Measurements from ENCODE around the gene ADAM12. TPM values are rescaled to one million over a fixed set of nuclear protein-coding genes. Genes with fewer than 3 reads are reported as not detected.

ADAM12 gene
- total and polyA plus RNA-seq, 2 experiments from 2014 or later: 0.13 to 0.87 TPM

DNA sequence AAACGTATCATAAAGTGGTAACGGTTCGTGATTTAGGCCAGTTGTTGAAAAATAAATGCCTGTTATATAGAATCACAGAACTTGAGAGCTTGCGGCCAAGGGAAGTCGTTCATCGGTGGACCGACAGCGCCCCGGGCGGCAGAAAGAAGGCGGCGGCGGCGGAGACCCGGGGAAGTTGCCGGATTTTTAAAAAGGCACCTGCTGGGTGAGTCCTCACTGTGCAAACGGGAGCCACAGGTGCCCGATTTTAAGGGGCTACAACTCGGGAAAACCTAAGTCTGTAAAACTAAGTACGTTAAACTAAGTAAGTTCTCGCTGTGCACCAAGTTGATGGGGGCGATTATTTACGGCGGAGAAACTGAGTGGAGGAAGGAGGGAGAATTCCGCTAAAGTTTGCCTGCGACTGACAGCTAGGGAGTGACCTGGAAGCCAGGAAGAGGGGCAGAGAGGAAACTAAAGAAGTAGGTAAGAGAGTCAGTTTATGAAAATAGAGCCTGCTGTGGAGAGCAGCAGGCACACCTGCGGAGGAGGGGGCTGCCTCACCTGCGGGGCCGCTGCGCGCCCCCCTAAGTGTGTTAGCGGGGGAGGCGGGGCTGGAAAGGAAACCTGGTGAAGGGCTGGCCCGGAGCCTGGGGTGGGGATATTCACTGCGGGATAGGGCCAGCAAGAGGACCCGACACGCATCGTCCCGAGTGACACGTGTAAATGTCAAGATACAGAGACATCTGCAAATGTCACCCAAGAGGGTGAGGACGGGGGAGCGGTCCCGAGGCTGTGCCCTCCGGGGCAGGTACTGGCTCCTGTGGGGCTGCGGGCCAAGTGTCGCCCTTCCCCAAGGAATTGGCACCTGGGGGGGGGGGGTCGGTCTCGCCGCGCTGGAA, 996 bp downstream of the ADAM12 start:
- Histone ChIP-seq H3K79me2 (replicated peaks; ENCODE audit: insufficient read depth) (no peaks in the 10 kb centered on the region), H3K4me1 (ENCODE audit: insufficient read depth) (peaks cover 10% of the 10 kb centered on the region; the same call in 1 of the 2 replicates), H3F3A (replicated peaks; ENCODE audit: low read depth) (no peaks in the 10 kb centered on the region), H2AFZ (peak overlapping the region; percentile 98; the same call in 1 of the 2 replicates), H4K20me1 (replicated peaks; ENCODE audit: insufficient read depth) (no peaks in the 10 kb centered on the region), H3K27ac (ENCODE audit: low read depth) (no peak overlapping the region), H3K4me2 (peak overlapping the region; percentile 93), H3K9me2 (ENCODE audit: insufficient read depth) (no peaks in the 10 kb centered on the region), H3K36me3 (ENCODE audit: insufficient read depth) (no peaks in the 10 kb centered on the region), H3K27me3 (ENCODE audit: insufficient read depth) (peaks cover 52% of the 10 kb centered on the region), H3K4me3 (peak overlapping the region; percentile 81)
- Mint-ChIP-seq H3K4me1 (peaks cover 13% of the 10 kb centered on the region; the same call in 2 of the 3 replicates), H3K9me3 (peaks cover 3% of the 10 kb centered on the region), H3K36me3 (ENCODE audit: low read depth) (peaks cover 3% of the 10 kb centered on the region; the same call in 1 of the 3 replicates), H3K4me3 (peak overlapping the region; percentile 84), H3K27ac (no peak overlapping the region), H3K27me3 (ENCODE audit: insufficient read depth, low read depth, poor library complexity) (peaks cover 35% of the 10 kb centered on the region)
- ATAC-seq: peak; percentile 64
- DNase-seq (ENCODE audit: low spot score): peak; percentile 80
- TF ChIP-seq ZNF114 (CRISPR knock-in tag; IDR thresholded peaks at IDR 0.05) (no peak), CTCF (conservative IDR thresholded peaks at IDR 0.05; ENCODE audit: low read depth in 2 of 2) (peak; percentile 74 to 85), EZH2 (IDR thresholded peaks at IDR 0.05; ENCODE audit: low read depth, unreplicated experiment) (peak; percentile 43)

GRCh38 chr10:126384269-126384873, 3.9 kb downstream of the ADAM12 start:
- Histone ChIP-seq H3K27ac (ENCODE audit: low read depth) (no peak overlapping the region), H3K36me3 (ENCODE audit: insufficient read depth) (no peaks in the 10 kb centered on the region), H3F3A (replicated peaks; ENCODE audit: low read depth) (no peaks in the 10 kb centered on the region), H3K4me2 (no peak overlapping the region), H3K4me1 (ENCODE audit: insufficient read depth) (peaks cover 10% of the 10 kb centered on the region; the same call in 1 of the 2 replicates), H3K79me2 (replicated peaks; ENCODE audit: insufficient read depth) (no peaks in the 10 kb centered on the region), H3K27me3 (ENCODE audit: insufficient read depth) (peaks cover 36% of the 10 kb centered on the region), H3K4me3 (no peak overlapping the region), H4K20me1 (replicated peaks; ENCODE audit: insufficient read depth) (no peaks in the 10 kb centered on the region), H3K9me2 (ENCODE audit: insufficient read depth) (no peaks in the 10 kb centered on the region), H2AFZ (no peak overlapping the region)
- Mint-ChIP-seq H3K4me1 (peaks cover 9% of the 10 kb centered on the region; the same call in 2 of the 3 replicates), H3K4me3 (no peak overlapping the region), H3K36me3 (ENCODE audit: low read depth) (peaks cover 3% of the 10 kb centered on the region; the same call in 1 of the 3 replicates), H3K27ac (no peak overlapping the region), H3K27me3 (ENCODE audit: insufficient read depth, low read depth, poor library complexity) (peaks cover 24% of the 10 kb centered on the region), H3K9me3 (peaks cover 3% of the 10 kb centered on the region)
- DNase-seq (ENCODE audit: low spot score) (no peak), ATAC-seq (no peak)
- TF ChIP-seq ZNF462 (CRISPR knock-in tag; IDR thresholded peaks at IDR 0.05): no peak
- no peak for TF ChIP-seq JUNB (IDR thresholded peaks at IDR 0.05; ENCODE audit: unreplicated experiment)
- TF ChIP-seq POLR2AphosphoS5 (IDR thresholded peaks at IDR 0.05; ENCODE audit: low read depth): no peak
- TF ChIP-seq, protein P1, sequence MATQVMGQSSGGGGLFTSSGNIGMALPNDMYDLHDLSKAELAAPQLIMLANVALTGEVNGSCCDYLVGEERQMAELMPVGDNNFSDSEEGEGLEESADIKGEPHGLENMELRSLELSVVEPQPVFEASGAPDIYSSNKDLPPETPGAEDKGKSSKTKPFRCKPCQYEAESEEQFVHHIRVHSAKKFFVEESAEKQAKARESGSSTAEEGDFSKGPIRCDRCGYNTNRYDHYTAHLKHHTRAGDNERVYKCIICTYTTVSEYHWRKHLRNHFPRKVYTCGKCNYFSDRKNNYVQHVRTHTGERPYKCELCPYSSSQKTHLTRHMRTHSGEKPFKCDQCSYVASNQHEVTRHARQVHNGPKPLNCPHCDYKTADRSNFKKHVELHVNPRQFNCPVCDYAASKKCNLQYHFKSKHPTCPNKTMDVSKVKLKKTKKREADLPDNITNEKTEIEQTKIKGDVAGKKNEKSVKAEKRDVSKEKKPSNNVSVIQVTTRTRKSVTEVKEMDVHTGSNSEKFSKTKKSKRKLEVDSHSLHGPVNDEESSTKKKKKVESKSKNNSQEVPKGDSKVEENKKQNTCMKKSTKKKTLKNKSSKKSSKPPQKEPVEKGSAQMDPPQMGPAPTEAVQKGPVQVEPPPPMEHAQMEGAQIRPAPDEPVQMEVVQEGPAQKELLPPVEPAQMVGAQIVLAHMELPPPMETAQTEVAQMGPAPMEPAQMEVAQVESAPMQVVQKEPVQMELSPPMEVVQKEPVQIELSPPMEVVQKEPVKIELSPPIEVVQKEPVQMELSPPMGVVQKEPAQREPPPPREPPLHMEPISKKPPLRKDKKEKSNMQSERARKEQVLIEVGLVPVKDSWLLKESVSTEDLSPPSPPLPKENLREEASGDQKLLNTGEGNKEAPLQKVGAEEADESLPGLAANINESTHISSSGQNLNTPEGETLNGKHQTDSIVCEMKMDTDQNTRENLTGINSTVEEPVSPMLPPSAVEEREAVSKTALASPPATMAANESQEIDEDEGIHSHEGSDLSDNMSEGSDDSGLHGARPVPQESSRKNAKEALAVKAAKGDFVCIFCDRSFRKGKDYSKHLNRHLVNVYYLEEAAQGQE (IDR thresholded peaks at IDR 0.05; ENCODE audit: unreplicated experiment): no peak
- TF ChIP-seq NANOG (IDR thresholded peaks at IDR 0.05; ENCODE audit: borderline replicate concordance): no peak
